ENCODE data around the gene DDX56. TPM values are rescaled to one million over a fixed set of nuclear protein-coding genes. Genes with fewer than 3 reads are reported as not detected.
"Not testable (repeated sequence)": the region's sequence is repeated elsewhere in the genome, so short reads cannot be mapped to it uniquely, and the experiment has no call there.

DDX56 gene
- total RNA-seq, 1 donor from 2014 or later: 53.5 TPM

GRCh38 chr7:44559485-44559884 lies 14.2 kb downstream of the DDX56 start:
- Histone ChIP-seq H3K27me3 (no peaks in the 10 kb centered on the region), H3K27ac (no peak overlapping the region), H3K9me3 (no peaks in the 10 kb centered on the region), H3K4me3 (no peak overlapping the region), H3K4me1 (no peaks in the 10 kb centered on the region), H3K36me3 (peaks cover 5% of the 10 kb centered on the region)
- no peak for DNase-seq
- TF ChIP-seq CTCF (IDR thresholded peaks at IDR 0.05): no peak
- intact Hi-C loops (cut with DNase I): no loop called here
- no peak for ATAC-seq

- no peak for TF ChIP-seq CTCF (IDR thresholded peaks at IDR 0.05)
- ATAC-seq: no peak
- H3K4me3 ChIP-seq: no peak overlapping the region
- no peaks in the 10 kb centered on the region for H3K36me3 ChIP-seq
- intact Hi-C loops (cut with DNase I): no loop called here
- H3K27ac ChIP-seq: no peak overlapping the region
- no peaks in the 10 kb centered on the region for H3K4me1 ChIP-seq
- DNase-seq: no peak
- no peaks in the 10 kb centered on the region for H3K27me3 ChIP-seq
- no peaks in the 10 kb centered on the region for H3K9me3 ChIP-seq
These were observed 16.2 kb downstream of the DDX56 start for GRCh38 chr7:44557485-44557884.

GRCh38 chr7:44555350-44555749 lies 18.4 kb downstream of the DDX56 start:
- DNase-seq (no peak), ATAC-seq (no peak)
- no peaks in the 10 kb centered on the region for H3K9me3 ChIP-seq
- no peak for TF ChIP-seq CTCF (IDR thresholded peaks at IDR 0.05)
- H3K27ac ChIP-seq: no peak overlapping the region
- intact Hi-C loops (cut with DNase I): no loop called here
- no peak overlapping the region for H3K4me3 ChIP-seq
- H3K4me1 ChIP-seq: no peaks in the 10 kb centered on the region
- no peaks in the 10 kb centered on the region for H3K36me3 ChIP-seq
- H3K27me3 ChIP-seq: no peaks in the 10 kb centered on the region

GRCh38 chr7:44552473-44553005 lies 21.2 kb downstream of the DDX56 start:
- H3K4me1 ChIP-seq; H3K4me3 ChIP-seq; H3K27ac ChIP-seq; H3K9me3 ChIP-seq; H3K36me3 ChIP-seq; ATAC-seq; DNase-seq; intact Hi-C loops (cut with DNase I); H3K27me3 ChIP-seq: not testable (repeated sequence)

- no peaks in the 10 kb centered on the region for H3K4me1 ChIP-seq
- H3K27ac ChIP-seq: no peak overlapping the region
- no peak for TF ChIP-seq CTCF (IDR thresholded peaks at IDR 0.05)
- no peak overlapping the region for H3K4me3 ChIP-seq
- no peak for ATAC-seq
- H3K36me3 ChIP-seq: no peaks in the 10 kb centered on the region
- peak; percentile 11 for DNase-seq
- no peaks in the 10 kb centered on the region for H3K9me3 ChIP-seq
- H3K27me3 ChIP-seq: no peaks in the 10 kb centered on the region
- intact Hi-C loops (cut with DNase I): no loop called here
These were observed 24.3 kb downstream of the DDX56 start for GRCh38 chr7:44549457-44549856.

GRCh38 chr7:44548893-44549292 lies 24.8 kb downstream of the DDX56 start:
- Histone ChIP-seq H3K36me3 (no peaks in the 10 kb centered on the region), H3K9me3 (no peaks in the 10 kb centered on the region), H3K27ac (no peak overlapping the region), H3K4me1 (no peaks in the 10 kb centered on the region), H3K4me3 (no peak overlapping the region), H3K27me3 (no peaks in the 10 kb centered on the region)
- ATAC-seq: no peak
- no peak for TF ChIP-seq CTCF (IDR thresholded peaks at IDR 0.05)
- intact Hi-C loops (cut with DNase I): no loop called here
- DNase-seq: no peak
